ENCODE measurements around the gene GPR137B.
"Not testable (repeated sequence)": the region's sequence is repeated elsewhere in the genome, so short reads cannot be mapped to it uniquely, and the experiment has no call there.

GPR137B gene

DNA sequence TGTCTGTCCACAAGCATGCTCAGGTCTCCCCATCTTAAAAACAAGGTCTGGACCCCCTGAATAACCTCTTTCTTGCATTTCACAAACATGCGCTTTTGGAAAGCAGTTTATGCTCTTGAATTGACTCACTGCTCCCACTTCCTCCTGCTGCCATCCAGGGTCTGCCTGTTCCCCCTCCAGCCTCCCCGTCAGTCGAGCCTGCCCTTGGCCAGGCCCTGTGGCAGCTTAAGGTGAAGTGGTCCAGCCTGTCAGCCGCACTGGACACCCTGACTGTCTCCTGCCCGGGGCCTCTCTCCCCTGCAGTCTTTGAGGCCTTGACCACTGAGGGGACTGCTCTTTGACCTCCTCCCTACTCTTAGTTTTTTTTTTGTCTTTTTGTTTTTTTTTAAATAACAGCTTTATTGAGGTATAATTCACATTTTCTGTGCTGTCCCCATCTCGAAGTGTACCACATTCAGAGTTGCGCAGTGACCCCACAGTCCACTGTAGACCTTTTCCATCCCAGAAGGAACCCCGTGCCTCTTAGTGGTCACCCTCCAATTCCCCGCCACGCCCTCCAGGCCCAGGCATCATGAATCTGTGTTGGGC, 18.3 kb downstream of the GPR137B start:
- no peak for DNase-seq (ENCODE audit: low spot score)

DNA sequence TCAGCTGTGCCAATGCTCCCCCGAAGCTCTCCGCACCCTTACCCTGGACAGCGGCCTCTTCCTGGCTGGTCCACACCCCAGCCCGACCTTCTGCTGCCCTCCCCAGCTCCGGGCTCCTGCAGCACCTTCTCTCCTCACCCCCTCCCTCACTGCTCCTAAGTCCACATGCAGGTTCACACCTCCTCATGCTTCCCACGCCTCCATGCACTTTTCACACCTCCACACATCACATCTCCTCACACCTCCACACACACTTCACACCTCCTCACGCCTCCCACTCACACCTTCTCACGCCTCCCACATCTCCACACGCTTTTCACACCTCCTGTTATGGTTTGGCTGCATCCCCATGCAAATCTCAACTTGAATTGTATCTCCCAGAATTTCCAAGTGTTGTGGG, 18.9 kb downstream of the GPR137B start:
- DNase-seq (ENCODE audit: low spot score), result no peak

DNA sequence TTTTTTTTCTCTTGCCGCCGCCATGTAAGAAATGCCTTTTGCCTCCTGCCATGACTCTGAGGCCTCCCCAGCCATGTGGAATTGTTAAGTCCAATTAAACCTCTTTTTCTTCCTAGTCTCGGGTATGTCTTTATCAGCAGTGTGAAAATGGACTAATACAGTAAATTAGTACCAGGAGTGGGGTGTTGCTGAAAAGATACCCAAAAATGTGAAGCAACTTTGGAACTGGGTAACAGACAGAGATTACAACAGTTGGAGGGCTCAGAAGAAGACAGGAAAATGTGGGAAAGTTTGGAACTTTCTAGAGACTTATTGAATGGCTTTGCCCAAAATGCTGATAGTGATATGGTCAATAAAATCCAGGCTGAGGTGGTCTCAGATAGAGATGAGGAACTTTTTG, 19.4 kb downstream of the GPR137B start:
- not testable (repeated sequence) for DNase-seq (ENCODE audit: low spot score)

DNA sequence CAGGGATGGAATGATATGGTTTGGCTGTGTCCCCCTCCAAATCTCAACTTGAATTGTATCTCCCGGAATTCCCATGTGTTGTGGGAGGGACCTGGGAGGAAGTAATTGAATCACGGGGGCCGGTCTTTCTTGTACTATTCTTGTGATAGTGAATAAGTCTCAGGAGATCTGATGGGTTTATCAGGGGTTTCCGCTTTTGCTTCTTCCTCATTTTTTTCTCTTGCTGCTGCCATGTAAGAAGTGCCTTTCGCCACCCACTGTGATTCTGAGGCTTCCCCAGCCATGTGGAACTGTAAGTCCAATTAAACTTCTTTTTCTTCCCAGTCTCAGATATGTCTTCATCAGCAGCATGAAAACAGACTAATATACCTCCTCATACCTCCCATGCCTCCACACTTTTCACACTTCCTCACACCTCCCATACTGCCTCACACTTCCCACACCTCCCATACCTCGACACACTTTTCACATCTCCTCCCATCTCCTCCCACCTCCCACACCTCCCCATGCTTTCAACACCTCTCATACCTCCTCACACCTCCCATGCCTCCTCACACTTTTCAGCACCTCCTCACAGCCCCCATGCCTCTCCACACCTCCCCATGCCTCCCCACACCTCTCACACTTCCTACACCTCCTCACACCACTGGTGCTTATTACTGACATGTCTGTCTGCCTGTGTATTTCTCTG, 21.3 kb downstream of the GPR137B start:
- DNase-seq (ENCODE audit: low spot score), result no peak

DNA sequence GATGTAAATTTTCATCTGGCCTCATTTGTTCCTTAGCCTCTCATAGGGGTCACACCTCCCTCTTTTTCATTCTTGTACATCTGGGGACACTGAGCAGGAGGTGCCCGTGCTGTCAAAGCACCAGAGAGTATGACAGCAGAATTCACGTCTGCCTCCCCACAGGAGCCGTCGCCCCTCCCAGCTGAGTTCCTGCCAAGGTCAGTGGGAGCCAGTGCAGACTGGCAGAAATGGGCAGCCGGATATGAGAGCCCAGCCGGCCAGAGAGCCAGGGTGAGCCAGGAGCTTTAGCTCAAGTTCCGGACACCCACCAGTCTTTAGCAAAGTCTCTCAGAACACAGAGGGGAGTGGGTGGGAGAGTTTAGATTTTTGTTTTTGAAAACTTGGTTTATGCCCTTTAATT, 21.9 kb downstream of the GPR137B start:
- DNase-seq (ENCODE audit: low spot score), result no peak

DNA sequence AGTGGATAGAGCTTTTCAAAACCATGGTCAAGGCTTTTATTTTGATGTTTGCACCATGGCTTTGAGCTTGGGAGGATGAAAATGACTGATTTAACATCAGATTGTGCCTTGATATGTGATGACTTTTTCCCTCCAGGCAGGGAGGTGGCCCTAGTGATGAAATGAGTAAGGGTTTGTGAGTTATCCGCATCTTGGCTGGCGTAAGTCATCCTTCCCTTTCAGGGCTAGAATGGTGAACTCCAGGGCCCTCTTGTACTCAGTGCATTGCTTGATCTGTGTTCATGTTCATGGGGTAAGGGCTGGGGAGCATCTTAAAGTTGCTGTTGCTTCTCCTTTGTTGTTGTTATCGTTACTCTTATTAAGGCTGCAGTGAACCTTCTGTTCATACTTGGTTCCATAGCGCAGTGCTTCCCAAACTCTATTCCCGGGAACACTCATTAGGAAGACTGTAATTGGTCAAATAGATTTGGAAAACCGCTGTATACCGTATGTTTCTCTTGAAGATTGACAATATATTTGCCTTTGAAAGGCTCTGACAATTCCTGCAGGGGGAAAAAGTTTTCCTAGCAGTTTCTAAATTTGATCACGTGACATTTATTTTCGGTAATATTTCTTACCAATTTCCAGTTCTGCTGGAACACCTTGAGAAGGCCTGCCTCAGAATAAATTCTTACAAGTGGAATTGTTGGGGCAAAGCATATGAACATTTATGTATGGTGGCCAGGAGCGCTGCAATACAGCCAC, 23.1 kb downstream of the GPR137B start:
- no peak for DNase-seq (ENCODE audit: low spot score)

DNA sequence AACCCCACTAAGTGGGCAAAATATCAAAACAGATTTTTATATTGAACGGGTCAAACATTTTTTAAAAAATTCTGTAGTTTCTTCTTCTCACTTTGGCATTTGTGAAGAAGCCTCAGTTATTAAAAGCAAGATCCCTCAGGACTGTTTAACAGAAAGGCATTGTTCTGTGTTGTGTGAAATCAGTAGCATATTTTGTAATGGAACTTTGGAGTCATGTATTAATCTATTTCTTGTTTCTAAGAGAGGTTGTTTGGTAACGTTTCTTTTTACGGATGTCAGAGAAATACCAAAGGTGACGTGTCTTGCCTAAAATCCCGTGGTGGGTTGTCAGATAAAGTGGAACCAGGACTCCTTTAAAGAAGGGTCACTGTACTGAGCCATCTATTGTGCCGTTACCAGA, 23.7 kb downstream of the GPR137B start:
- no peak for DNase-seq (ENCODE audit: low spot score)

DNA sequence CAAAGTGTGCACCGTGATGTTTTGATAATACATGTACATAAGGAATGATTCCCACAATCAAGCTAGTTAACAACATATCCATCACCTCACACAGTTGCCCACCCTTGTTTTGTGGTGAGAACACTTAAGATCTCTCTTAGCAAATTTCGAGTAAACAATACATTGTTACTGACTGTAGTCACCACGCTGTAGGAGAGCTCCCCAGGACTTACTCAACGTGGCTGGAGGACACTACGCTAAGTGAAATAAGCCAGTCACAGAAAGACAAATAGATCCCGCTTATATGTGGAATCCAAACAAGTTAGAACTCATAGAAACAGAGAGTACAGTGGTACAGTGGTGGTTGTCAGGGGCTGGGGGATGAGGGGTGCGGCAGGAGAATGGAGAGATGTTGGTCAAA, 24.8 kb downstream of the GPR137B start:
- no peak for DNase-seq (ENCODE audit: low spot score)

DNA sequence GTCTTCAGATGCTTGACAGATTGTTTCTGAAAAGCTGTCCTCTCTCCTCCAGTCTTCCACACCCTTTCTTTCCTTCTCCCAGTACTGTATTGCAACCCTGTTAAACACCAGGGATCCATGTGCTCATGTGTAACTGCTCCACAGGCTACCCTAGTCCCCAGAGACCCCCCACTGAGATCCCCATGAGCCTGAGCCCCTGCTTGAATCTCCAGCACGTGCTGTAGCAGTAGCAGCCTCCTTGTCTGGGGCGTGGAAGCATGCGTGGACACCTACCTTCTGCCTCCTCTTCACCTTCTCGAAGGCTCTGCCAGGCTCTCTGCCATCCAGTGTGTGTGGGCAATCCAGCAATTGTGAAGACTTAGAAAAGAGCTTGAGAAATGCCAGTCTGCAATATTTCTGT, 25.2 kb downstream of the GPR137B start:
- no peak for DNase-seq (ENCODE audit: low spot score)

DNA sequence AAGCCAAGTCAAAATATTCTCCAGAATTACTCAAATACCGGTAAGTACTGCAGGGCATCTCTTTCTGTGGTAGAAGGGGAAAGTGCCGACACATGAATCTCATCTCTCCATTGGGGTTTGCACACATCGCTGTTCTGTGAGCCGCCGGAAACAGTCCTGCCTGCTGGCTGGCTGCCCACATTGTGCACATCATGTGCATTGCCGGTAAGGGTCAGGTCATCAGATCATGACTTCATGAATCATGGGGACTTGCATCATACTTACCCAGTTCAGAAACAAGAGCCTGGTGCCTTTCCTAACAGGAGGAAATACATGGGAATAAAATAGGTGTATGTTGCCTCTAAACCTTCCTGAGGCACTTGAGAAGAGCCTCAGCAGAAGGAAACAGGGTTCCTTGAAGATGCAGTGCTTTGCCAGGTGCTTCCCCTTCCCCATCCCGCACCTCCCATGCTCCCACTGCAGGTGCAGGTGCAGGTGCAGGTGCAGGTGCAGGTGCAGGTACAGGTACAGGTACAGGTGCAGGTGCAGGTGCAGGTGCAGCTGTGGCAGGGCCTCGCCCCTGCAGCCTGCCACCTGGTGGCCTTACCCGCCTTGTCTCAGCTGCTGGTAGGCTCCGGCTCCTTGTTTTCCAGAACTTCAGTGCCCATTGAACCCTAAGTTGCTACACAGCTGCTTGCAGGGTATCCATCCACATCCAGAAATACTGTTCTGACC, 26.5 kb downstream of the GPR137B start:
- DNase-seq (ENCODE audit: low spot score), result no peak

DNA sequence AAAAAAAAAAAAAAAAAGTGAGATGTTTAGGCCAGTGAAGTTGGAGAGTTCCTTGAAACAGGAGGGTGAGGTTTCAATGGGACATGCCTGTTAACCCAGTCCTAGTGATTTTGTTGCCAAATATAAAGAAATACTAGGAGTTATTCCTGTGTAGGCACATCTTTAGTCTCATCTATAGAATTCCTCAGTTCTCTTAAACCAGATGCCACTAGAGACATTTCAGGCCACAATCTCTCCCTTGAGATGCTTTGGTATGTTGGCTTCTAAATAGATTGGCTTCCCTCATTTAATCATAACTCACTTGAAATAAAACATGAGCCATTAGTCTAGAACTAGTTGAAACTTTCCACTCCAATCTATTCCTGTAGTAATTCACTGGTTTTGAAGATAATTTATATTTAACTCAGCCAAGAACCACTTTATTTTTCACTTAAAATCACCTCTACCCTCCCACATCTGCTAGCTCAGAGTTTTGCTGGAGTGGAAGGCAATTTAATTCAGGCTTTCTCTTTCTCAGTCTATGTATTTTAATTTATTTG, 29.8 kb downstream of the GPR137B start:
- DNase-seq (ENCODE audit: low spot score), result no peak

DNA sequence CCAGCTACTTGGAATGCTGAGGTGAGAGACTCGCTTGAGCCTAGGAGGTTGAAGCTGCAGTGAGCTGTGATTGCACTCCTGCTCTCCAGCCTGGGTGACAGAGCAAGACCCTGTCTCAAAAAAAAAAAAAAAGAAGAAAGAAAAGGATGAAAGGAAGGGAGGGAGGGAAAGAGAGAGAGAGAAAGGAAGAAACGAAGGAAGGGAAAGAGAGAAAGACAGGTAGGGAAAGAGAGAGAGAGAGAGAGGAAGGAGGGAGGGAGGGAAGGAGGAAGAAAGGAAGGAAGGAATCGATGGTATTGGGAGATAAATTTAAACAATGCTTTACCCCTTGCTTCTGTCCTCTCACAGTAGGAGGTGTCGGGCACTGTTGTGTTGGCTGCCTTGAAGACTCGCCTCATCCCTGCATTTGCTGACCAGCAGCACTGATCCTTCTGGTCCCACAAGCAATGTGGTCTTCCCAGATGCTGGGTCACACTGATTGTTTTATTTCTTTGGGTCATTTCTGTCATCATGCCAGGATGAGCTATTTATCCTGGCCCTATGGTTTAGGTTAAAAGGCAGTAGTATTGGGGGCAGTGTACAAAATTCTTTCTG, 30.9 kb downstream of the GPR137B start:
- no peak for DNase-seq (ENCODE audit: low spot score)

DNA sequence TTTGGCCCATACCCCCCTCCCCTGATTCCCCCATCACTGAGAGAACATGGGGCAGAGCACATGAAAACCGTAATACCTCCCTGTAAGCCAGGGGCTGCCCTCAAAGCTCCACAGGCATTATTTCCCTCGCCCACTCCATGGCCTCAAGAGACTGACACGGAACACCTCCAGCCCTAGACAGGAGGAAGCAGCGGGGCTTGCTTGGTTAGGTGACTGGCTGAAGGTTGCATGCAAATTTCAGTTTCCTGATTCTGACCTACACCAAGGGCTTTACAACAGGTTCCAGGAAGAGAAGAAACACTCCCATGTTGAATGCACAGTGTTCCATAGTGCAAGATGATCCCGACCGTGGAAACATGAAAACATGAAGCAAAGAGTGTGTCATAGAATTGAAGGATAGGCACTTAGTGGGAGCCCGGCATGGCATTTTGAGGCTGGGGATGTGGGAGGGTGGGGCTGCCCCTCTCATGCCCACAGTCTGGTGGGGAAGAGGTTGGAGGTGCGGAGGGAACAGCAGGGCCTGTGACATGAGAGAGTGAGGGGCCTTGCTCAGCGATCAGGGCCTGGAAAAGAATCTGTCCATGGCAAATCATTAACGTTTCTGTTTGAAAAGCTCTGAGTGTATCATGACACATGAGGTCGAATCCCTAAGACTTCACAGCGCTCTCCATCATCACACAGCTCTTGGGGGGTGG, 33.5 kb downstream of the GPR137B start:
- no peak for DNase-seq (ENCODE audit: low spot score)

DNA sequence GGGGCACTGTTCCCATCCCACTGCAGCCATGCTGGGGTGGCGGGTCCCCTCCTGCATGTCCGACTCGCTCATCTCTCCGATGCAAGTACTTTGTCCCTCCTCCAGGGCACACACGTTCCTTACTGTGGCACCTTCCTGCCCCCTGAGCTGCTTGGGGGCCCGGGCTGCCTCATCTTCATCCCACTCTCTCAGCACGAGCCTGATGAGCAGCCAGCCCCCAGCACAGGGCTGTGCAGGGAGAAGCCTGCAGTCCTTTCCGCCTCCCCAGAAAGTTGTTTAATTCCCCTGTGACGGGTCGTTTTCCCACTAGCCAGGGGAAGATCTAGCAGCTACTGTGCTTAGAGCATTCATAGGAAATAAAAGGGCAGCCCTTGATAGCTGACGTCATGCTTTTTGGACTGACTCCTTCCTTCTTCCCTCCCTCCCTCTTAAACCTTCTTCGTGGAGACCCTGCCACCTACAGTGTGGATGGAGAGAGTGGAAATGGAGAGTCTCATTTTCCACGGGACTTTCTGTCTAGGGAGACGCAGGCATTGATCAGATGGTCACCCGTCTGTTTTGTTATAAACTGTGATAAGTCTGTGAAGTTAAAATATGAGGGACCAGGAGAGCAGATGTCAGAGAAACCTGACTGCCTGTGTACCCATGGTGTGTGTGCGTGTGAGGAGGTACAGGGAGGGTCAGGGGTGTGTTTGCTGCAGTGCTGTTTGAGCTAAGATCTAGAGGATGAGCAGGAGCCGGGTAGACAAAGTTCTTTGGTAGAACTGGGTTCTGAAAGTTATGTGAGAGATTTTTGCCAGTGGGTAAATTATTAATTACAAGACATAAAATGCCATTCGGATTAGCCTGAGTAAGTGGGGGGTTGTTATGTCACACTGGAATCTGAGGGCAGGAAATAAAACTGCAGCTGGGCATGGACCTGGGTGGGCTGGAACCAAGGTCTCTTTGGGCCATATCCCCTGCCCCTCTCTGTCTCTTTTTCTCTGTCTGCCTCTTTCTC, 34.3 kb downstream of the GPR137B start:
- DNase-seq (ENCODE audit: low spot score), result no peak

DNA sequence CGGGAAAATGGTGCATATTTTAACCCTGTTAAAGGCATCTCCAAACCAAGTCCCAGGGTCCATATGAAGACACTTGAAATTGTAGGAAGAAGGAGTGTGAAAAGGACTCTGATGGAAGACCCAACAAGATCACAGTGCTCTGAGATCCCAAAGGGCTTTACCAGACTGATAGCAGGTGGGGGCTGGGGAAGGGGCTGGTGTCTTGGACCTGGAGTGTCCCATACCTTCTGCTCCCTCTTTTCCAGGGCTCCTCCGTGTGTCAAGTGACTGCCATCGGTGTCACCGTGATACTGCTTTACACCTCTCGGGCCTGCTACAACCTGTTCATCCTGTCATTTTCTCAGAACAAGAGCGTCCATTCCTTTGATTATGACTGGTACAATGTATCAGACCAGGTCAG, 37.3 kb downstream of the GPR137B start:
- no peak for DNase-seq (ENCODE audit: low spot score)

DNA sequence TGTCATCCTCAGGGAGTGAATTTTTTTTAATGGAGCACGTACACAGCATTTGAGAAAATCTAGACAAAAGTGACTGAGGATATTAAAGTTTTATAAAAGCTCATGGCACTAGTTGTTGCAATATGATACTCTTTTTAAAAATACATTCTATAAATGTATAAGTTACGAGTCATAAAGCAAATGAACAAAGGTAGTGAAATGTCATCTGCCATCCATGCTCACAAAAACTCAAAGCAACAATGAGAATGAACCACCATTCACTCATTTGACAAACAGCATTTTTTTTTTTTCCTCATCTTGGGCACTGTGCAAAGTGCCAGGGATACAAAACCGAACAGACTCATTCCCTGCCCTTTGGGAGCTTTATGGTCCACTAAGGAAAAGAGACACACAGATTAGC, 38.7 kb downstream of the GPR137B start:
- no peak for DNase-seq (ENCODE audit: low spot score)

DNA sequence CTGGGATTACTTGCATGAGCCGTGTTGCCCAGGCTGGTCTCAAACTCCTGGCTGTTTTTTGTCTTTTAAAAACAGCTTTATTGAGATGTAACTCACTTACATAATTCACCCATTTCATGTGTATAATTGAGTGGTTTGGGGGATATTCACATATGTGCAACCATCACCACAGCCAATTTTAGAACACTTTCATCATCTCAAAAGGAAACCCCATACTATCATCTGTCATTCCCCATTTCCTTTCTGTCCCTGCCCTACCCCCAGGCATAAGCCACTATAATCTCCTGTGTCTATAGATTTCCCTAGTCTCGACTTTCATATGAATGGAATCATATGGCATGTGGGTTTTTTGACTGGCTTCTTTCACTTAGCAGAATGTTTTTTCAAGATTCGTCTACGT, 43.3 kb downstream of the GPR137B start:
- DNase-seq (ENCODE audit: low spot score), result no peak

DNA sequence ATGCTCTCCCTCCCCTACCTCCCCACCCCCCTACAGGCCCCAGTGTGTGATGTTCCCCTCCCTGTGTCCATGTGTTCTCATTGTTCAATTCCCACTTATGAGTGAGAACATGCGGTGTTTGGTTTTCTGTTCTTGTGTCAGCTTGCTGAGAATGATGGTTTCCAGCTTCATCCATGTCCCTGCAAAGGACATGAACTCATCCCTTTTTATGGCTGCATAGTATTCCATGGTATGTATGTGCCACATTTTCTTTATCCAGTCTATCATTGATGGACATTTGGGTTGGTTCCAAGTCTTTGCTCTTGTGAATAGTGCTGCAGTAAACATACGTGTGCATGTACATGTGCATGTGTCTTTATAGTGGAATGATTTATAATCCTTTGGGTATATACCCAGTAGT, 44.1 kb downstream of the GPR137B start:
- not testable (repeated sequence) for DNase-seq (ENCODE audit: low spot score)

DNA sequence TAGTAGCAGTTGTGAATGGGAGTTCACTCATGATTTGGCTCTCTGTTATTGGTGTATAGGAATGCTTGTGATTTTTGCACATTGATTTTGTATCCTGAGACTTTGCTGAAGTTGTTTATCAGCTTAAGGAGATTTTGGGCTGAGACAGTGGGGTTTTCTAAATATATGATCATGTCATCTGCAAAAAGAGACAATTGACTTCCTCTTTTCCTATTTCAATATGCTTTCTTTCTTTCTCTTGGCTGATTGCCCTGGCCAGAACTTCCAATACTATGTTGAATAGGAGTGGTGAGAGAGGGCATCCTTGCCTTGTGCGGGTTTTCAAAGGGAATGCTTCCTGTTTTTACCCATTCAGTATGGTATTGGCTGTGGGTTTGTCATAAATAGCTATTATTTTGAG, 45.7 kb downstream of the GPR137B start:
- DNase-seq (ENCODE audit: low spot score), result not testable (repeated sequence)

DNA sequence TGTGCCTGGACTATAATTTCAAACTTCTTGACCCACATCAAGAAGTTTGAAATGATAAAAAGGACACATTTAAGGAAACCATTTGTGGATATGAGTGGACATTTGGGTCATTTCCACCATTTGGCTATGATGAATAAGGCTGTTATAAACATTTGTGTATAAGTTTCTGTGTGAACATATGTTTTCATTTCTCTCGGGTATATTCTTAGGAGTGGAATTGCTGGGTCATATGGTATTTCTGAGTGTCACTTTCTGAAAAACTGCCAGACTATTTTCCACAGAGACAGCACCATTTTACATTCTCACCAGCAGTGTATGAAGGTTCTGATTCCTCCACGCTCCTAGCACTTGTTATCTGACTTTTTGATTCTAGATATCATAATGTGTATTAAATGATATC, 50.8 kb downstream of the GPR137B start:
- DNase-seq (ENCODE audit: low spot score), result no peak
